ENCODE results near the gene ABCC9. TPM values are rescaled to one million over a fixed set of nuclear protein-coding genes. Genes with fewer than 3 reads are reported as not detected.

ABCC9 gene
- total RNA-seq, 4 donors from 2014 or later: 12.5 to 41.6 (median 27.3) TPM

Small RNA genes within 50 kb of the gene (small RNA-seq; reads per million reads assigned to genes)
- not detected for gene AC008250.2

Other genes with a start within 250 kb of the ABCC9 start
- 10 to 100 TPM in 2 of 4 donors, 1 to 10 TPM in 2; 7.4 to 19.5 (median 12.9) TPM for gene KCNJ8, start 166.7 kb downstream of the ABCC9 start, total RNA-seq
- 10 to 100 TPM; 16.3 to 33.4 (median 21.5) TPM for gene CMAS, start 104.8 kb upstream of the ABCC9 start, total RNA-seq